Measurements from ENCODE around the gene TMEM91. TPM values are rescaled to one million over a fixed set of nuclear protein-coding genes. Genes with fewer than 3 reads are reported as not detected.

The TMEM91 gene
- 4.1 and 16.9 TPM in 2 replicates for total RNA-seq

GRCh38 chr19:41376241-41376997 lies at the start of gene TMEM91:
TMEM91 (plus strand) TSS chr19:41376533; CDS start chr19:41378310, 1,777 bp downstream.

GRCh38 chr19:41353466-41354342 lies 22.6 kb upstream of the TMEM91 start, which contains the start of gene TGFB1:
TGFB1 (minus strand) TSS chr19:41353922; CDS start chr19:41353044, 878 bp downstream.

GRCh38 chr19:41363753-41364523 lies 12.4 kb upstream of the TMEM91 start, which contains the start of gene B9D2:
B9D2 (minus strand) TSS chr19:41364149; CDS start chr19:41363519, 630 bp downstream.

GRCh38 chr19:41397086-41398049 lies 21.0 kb downstream of the TMEM91 start, which contains the start of the genes BCKDHA and EXOSC5:
BCKDHA (plus strand) TSS chr19:41397818; CDS start chr19:41397828, 10 bp downstream.
EXOSC5 (minus strand) TSS chr19:41397359; CDS start chr19:41397328, 31 bp downstream.

GRCh38 chr19:41426952-41427646 lies 50.8 kb downstream of the TMEM91 start, which contains the start of gene B3GNT8:
B3GNT8 (minus strand) TSS chr19:41427374; CDS start chr19:41426778, 596 bp downstream.

Other genes with a start within 250 kb of the TMEM91 start
- gene CYP2S1, start 183.3 kb upstream of the TMEM91 start, total RNA-seq: 0.09 and 0.70 TPM in 2 replicates
- 75.6 and 94.9 TPM in 2 replicates for gene AXL, start 157.3 kb upstream of the TMEM91 start, total RNA-seq
- gene HNRNPUL1, start 112.2 kb upstream of the TMEM91 start, total RNA-seq: 96.9 and 108 TPM in 2 replicates
- gene CCDC97, start 66.4 kb upstream of the TMEM91 start, total RNA-seq: 10.6 and 18.0 TPM in 2 replicates
- 27.4 and 28.7 TPM in 2 replicates for gene TGFB1, start 22.6 kb upstream of the TMEM91 start, total RNA-seq
- gene B9D2, start 12.4 kb upstream of the TMEM91 start, total RNA-seq: 5.1 and 9.4 TPM in 2 replicates
- 18.4 and 20.7 TPM in 2 replicates for gene EXOSC5, start 20.8 kb downstream of the TMEM91 start, total RNA-seq
- 14.2 and 23.9 TPM in 2 replicates for gene BCKDHA, start 21.3 kb downstream of the TMEM91 start, total RNA-seq
- gene B3GNT8, start 50.8 kb downstream of the TMEM91 start, total RNA-seq: 1.6 and 4.6 TPM in 2 replicates
- 33.1 and 50.9 TPM in 2 replicates for gene DMAC2, start 63.4 kb downstream of the TMEM91 start, total RNA-seq
- gene ERICH4, start 66.6 kb downstream of the TMEM91 start, total RNA-seq: not detected in 2 replicates
- gene CEACAM21, start 199.6 kb downstream of the TMEM91 start, total RNA-seq: not detected in 2 replicates